Measurements from ENCODE around the gene C3orf52.

Gene C3orf52

GRCh38 chr3:112140584-112140983, 54.4 kb downstream of the C3orf52 start:
- FAIRE-seq (no peak), DNase-seq (ENCODE audit: insufficient read length, low spot score) (no peak)
- TF ChIP-seq POU2F2 (IDR thresholded peaks at IDR 0.05; ENCODE audit: low read depth, low read length): no peak
- TF ChIP-seq POLR2A (IDR thresholded peaks at IDR 0.05; ENCODE audit: low read depth, low read length): no peak
- no peak for TF ChIP-seq TAF1 (IDR thresholded peaks at IDR 0.05; ENCODE audit: low read depth, low read length)
- TF ChIP-seq PAX5 (IDR thresholded peaks at IDR 0.05; ENCODE audit: insufficient read depth, low read length, severe bottlenecking): no peak
- no peak for TF ChIP-seq SPI1 (IDR thresholded peaks at IDR 0.05; ENCODE audit: low read depth, low read length)
- TF ChIP-seq POLR2AphosphoS5 (IDR thresholded peaks at IDR 0.05; ENCODE audit: low read depth, low read length): no peak

DNA sequence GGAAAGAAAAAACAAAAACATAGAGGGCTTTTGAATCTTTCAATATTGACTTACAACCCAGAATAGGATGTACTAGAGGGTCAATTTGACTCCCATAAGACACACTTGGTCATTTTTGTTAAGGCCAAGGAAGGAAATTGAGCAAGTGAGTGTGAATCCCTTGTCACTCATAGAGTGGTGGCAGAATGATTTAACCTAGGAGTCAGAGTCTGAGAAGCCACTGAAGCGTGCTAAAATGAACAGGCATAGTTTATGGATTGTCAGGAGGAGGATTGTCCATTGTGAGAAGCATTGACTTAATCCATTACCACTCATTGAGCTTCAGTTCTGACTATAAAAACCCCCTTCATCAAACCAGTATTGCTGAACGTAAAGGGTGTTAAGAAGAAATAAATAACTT, 55.1 kb downstream of the C3orf52 start:
- no peak for DNase-seq (ENCODE audit: insufficient read length, low spot score)
- no peak for TF ChIP-seq POLR2AphosphoS5 (IDR thresholded peaks at IDR 0.05; ENCODE audit: low read depth, low read length)
- no peak for TF ChIP-seq POU2F2 (IDR thresholded peaks at IDR 0.05; ENCODE audit: low read depth, low read length)
- TF ChIP-seq POLR2A (IDR thresholded peaks at IDR 0.05; ENCODE audit: low read depth, low read length): no peak
- TF ChIP-seq TAF1 (IDR thresholded peaks at IDR 0.05; ENCODE audit: low read depth, low read length): no peak
- TF ChIP-seq PAX5 (IDR thresholded peaks at IDR 0.05; ENCODE audit: insufficient read depth, low read length, severe bottlenecking): no peak
- TF ChIP-seq SPI1 (IDR thresholded peaks at IDR 0.05; ENCODE audit: low read depth, low read length): no peak
- no peak for FAIRE-seq

- DNase-seq (ENCODE audit: insufficient read length, low spot score): no peak
- peak; percentile 69 for FAIRE-seq
- TF ChIP-seq POU2F2 (IDR thresholded peaks at IDR 0.05; ENCODE audit: low read depth, low read length) (peak; percentile 57; the same call in 1 of the 2 replicates), TAF1 (IDR thresholded peaks at IDR 0.05; ENCODE audit: low read depth, low read length) (no peak)
Measured at GRCh38 chr3:112143251-112143650, 57.1 kb downstream of the C3orf52 start.

DNA sequence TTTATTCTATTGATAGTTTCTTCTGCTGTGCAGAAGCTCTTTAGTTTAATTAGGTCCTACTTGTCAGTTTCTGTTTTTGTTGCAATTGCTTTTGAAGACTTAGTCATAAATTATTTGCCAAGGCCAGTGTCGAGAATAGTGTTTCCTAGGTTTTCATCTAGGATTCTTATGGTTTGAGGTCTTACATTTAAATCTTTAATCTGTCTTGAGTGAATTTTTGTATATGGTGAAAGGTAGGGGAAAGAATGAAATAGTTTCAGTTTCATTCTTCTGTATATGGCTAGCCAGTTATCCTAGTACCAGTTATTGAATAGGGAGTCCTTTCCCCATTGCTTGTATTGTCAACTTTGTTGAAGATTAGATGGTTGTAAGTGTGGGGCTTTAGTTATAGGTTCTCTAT, 57.5 kb downstream of the C3orf52 start:
- no peak for TF ChIP-seq POLR2AphosphoS5 (IDR thresholded peaks at IDR 0.05; ENCODE audit: low read depth, low read length)
- TF ChIP-seq TAF1 (IDR thresholded peaks at IDR 0.05; ENCODE audit: low read depth, low read length): no peak
- no peak for TF ChIP-seq PAX5 (IDR thresholded peaks at IDR 0.05; ENCODE audit: insufficient read depth, low read length, severe bottlenecking)
- TF ChIP-seq POU2F2 (IDR thresholded peaks at IDR 0.05; ENCODE audit: low read depth, low read length): no peak
- no peak for TF ChIP-seq SPI1 (IDR thresholded peaks at IDR 0.05; ENCODE audit: low read depth, low read length)
- TF ChIP-seq POLR2A (IDR thresholded peaks at IDR 0.05; ENCODE audit: low read depth, low read length): no peak
- no peak for DNase-seq (ENCODE audit: insufficient read length, low spot score)
- FAIRE-seq: no peak

- TF ChIP-seq POLR2AphosphoS5 (IDR thresholded peaks at IDR 0.05; ENCODE audit: low read depth, low read length) (no peak), SPI1 (IDR thresholded peaks at IDR 0.05; ENCODE audit: low read depth, low read length) (no peak), TAF1 (IDR thresholded peaks at IDR 0.05; ENCODE audit: low read depth, low read length) (no peak), PAX5 (IDR thresholded peaks at IDR 0.05; ENCODE audit: insufficient read depth, low read length, severe bottlenecking) (no peak), POLR2A (IDR thresholded peaks at IDR 0.05; ENCODE audit: low read depth, low read length) (no peak), POU2F2 (IDR thresholded peaks at IDR 0.05; ENCODE audit: low read depth, low read length) (no peak)
- FAIRE-seq (no peak), DNase-seq (ENCODE audit: insufficient read length, low spot score) (no peak)
Measured at GRCh38 chr3:112149136-112149535, 62.9 kb downstream of the C3orf52 start.

DNA sequence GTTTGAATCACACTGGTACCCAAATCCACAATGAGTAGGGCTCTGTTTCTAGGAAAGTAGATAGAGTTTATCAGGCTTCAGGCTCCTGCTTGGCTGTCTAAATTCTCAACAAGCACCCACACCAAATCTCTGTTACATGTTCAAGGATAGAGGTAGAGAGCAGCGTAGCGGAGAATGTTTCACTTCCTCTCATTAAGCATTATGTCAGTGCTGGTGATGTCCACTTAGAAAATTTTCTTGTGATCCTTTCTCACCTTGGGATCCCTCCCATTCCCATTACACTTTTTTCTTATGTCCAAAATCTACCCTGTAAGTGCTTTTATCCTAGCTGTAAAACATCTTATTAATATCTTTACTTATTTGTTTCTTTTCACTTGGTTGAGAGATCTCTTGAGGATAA, 81.6 kb downstream of the C3orf52 start:
- TF ChIP-seq TAF1 (IDR thresholded peaks at IDR 0.05; ENCODE audit: low read depth, low read length) (no peak), SPI1 (IDR thresholded peaks at IDR 0.05; ENCODE audit: low read depth, low read length) (peak; percentile 99), POLR2A (IDR thresholded peaks at IDR 0.05; ENCODE audit: low read depth, low read length) (no peak)
- FAIRE-seq: peak; percentile 69
- peak; percentile 8 for DNase-seq (ENCODE audit: insufficient read length, low spot score)

All from GM12891 (cell line).